HEK293 (cell line): Measurements from ENCODE around the gene GRID2.

Experiments
- CTCF ChIA-PET: fragments of 350-600 bp; formaldehyde crosslinking; extraction: SDS; loops from one replicate; lab custom pipeline; 2021; ENCODE audit warnings: antibody characterized with exemption; lab: Yijun Ruan, JAX
- POLR2A ChIA-PET: fragments of 300-600 bp; formaldehyde crosslinking; extraction: SDS; loops from one replicate; lab custom pipeline; 2020; ENCODE audit warnings: antibody characterized with exemption, inconsistent platforms; lab: Yijun Ruan, JAX
- H3K27ac ChIP-seq: fragments of 200-500 bp; sonication (Bioruptor generic); 2 replicates; pipeline ENCODE4 v1.5.1; 2014; ENCODE audit warnings: low read depth, low read length, control low read depth, inconsistent platforms; ENCODE audit errors: extremely low read depth
- H3K36me3 ChIP-seq, 2 experiments: fragments of 200-500 bp in 1 of 2; sonication (Bioruptor generic) in 1 of 2; 1 replicate in 1 of 2; 2 replicates in 1 of 2; pipeline ENCODE4 v1.5.1; 2014 to 2017; ENCODE audit warnings: inconsistent platforms in 2 of 2, low read length in 2 of 2; ENCODE audit not compliant: control insufficient read depth in 2 of 2, insufficient read depth in 1 of 2
- H3K4me1 ChIP-seq: fragments of 200-500 bp; sonication (Bioruptor generic); 2 replicates; pipeline ENCODE4 v1.5.1; 2014; ENCODE audit warnings: mild to moderate bottlenecking, low read length, inconsistent platforms; ENCODE audit not compliant: control insufficient read depth, insufficient read depth
- H3K4me3 ChIP-seq: 2 replicates; pipeline ENCODE4 v1.5.1; 2011; ENCODE audit warnings: low read depth, mild to moderate bottlenecking, control low read depth, low read length, moderate library complexity
- H3K9me3 ChIP-seq: fragments of 200-500 bp; sonication (Bioruptor generic); 2 replicates; pipeline ENCODE4 v1.5.1; 2014; ENCODE audit warnings: low read depth, low read length, inconsistent platforms; ENCODE audit not compliant: control insufficient read depth, insufficient read depth
- BCL11B ChIP-seq: fragments of 450-650 bp; formaldehyde crosslinking; IDR thresholded peaks from 2 replicates; pipeline ENCODE4 v1.5.1; 2016; ENCODE audit warnings: low read depth, missing biosample characterization, missing genetic modification characterization
- BCL6B ChIP-seq: fragments of 450-650 bp; formaldehyde crosslinking; IDR thresholded peaks from 2 replicates; pipeline ENCODE4 v1.5.1; 2017; ENCODE audit warnings: missing biosample characterization, missing genetic modification characterization
- GLI4 ChIP-seq: fragments of 450-650 bp; formaldehyde crosslinking; IDR thresholded peaks from 2 replicates; pipeline ENCODE4 v1.5.1; 2016; ENCODE audit warnings: missing biosample characterization, missing genetic modification characterization
- HOXA7 ChIP-seq: sonication (generic); formaldehyde crosslinking; IDR thresholded peaks from 2 replicates; pipeline ENCODE4 v1.8.1; 2022; ENCODE audit warnings: missing genetic modification reagents, borderline replicate concordance
- HOXC10 ChIP-seq: sonication (generic); formaldehyde crosslinking; IDR thresholded peaks from 2 replicates; pipeline ENCODE4 v1.8.1; 2023; ENCODE audit warnings: mild to moderate bottlenecking, missing genetic modification reagents
- HOXD13 ChIP-seq: sonication (generic); formaldehyde crosslinking; IDR thresholded peaks from 2 replicates; pipeline ENCODE4 v1.8.0; 2022; ENCODE audit warnings: missing genetic modification reagents, borderline replicate concordance
- IKZF3 ChIP-seq: fragments of 450-650 bp; IDR thresholded peaks from 2 replicates; pipeline ENCODE4 v1.5.0; 2018; ENCODE audit warnings: missing biosample characterization, mild to moderate bottlenecking, missing genetic modification characterization, moderate library complexity
- INSM2 ChIP-seq: fragments of 450-650 bp; formaldehyde crosslinking; IDR thresholded peaks from 2 replicates; pipeline ENCODE4 v1.5.1; 2016; ENCODE audit warnings: missing biosample characterization, missing genetic modification characterization
- SCRT2 ChIP-seq: fragments of 450-650 bp; formaldehyde crosslinking; IDR thresholded peaks from 2 replicates; pipeline ENCODE4 v1.5.1; 2016; ENCODE audit warnings: missing biosample characterization, missing genetic modification characterization
- SETDB1 ChIP-seq: IDR thresholded peaks from one replicate; pipeline ENCODE4 v1.6.1; 2017; ENCODE audit warnings: mild to moderate bottlenecking, low read length, moderate library complexity, mixed read lengths; ENCODE audit not compliant: insufficient read length
- ZNF132 ChIP-seq: fragments of 450-650 bp; formaldehyde crosslinking; IDR thresholded peaks from 2 replicates; pipeline ENCODE4 v1.5.1; 2017; ENCODE audit warnings: missing biosample characterization, missing genetic modification characterization, borderline replicate concordance
- ZNF155 ChIP-seq: fragments of 450-650 bp; formaldehyde crosslinking; IDR thresholded peaks from 2 replicates; pipeline ENCODE4 v1.5.1; 2016; ENCODE audit warnings: missing biosample characterization, missing genetic modification characterization
- ZNF202 ChIP-seq: fragments of 450-650 bp; formaldehyde crosslinking; IDR thresholded peaks from 2 replicates; pipeline ENCODE4 v1.5.1; 2016; ENCODE audit warnings: missing biosample characterization, missing genetic modification characterization, borderline replicate concordance
- ZNF324 ChIP-seq: fragments of 450-650 bp; formaldehyde crosslinking; IDR thresholded peaks from 2 replicates; pipeline ENCODE4 v1.5.1; 2016; ENCODE audit warnings: missing biosample characterization, missing genetic modification characterization
- ZNF473 ChIP-seq: fragments of 450-650 bp; formaldehyde crosslinking; IDR thresholded peaks from 2 replicates; pipeline ENCODE4 v1.5.1; 2017; ENCODE audit warnings: missing biosample characterization, missing genetic modification characterization
- ZNF501 ChIP-seq: fragments of 450-650 bp; formaldehyde crosslinking; IDR thresholded peaks from 2 replicates; pipeline ENCODE4 v1.5.1; 2016; ENCODE audit warnings: missing biosample characterization, missing genetic modification characterization
- ZNF658 ChIP-seq: fragments of 450-650 bp; formaldehyde crosslinking; IDR thresholded peaks from 2 replicates; pipeline ENCODE4; 2016; ENCODE audit warnings: missing biosample characterization, missing genetic modification characterization
- ZNF664 ChIP-seq: fragments of 450-650 bp; formaldehyde crosslinking; IDR thresholded peaks from 2 replicates; pipeline ENCODE4 v1.5.1; 2016; ENCODE audit warnings: missing biosample characterization, missing genetic modification characterization
- ZNF707 ChIP-seq: fragments of 450-650 bp; formaldehyde crosslinking; IDR thresholded peaks from 2 replicates; pipeline ENCODE4 v1.5.1; 2016; ENCODE audit warnings: missing biosample characterization, missing genetic modification characterization
- ZNF792 ChIP-seq: fragments of 450-650 bp; formaldehyde crosslinking; IDR thresholded peaks from 2 replicates; pipeline ENCODE4 v1.5.1; 2016; ENCODE audit warnings: missing biosample characterization, missing genetic modification characterization
- ZSCAN23 ChIP-seq: fragments of 450-650 bp; formaldehyde crosslinking; IDR thresholded peaks from 2 replicates; pipeline ENCODE4 v1.5.1; 2016; ENCODE audit warnings: missing biosample characterization, missing genetic modification characterization
- TF ChIP-seq, protein P1 (sequence below): fragments of 450-650 bp; formaldehyde crosslinking; IDR thresholded peaks from 2 replicates; pipeline ENCODE4 v1.5.1; 2016; ENCODE audit warnings: missing biosample characterization, missing genetic modification characterization, low read depth
- TF ChIP-seq, protein P2 (sequence below): fragments of 450-650 bp; formaldehyde crosslinking; IDR thresholded peaks from 2 replicates; pipeline ENCODE4 v1.5.1; 2017; ENCODE audit warnings: missing biosample characterization, missing genetic modification characterization
- TF ChIP-seq, protein P3 (sequence below): fragments of 450-650 bp; formaldehyde crosslinking; IDR thresholded peaks from 2 replicates; pipeline ENCODE4 v1.5.1; 2016; ENCODE audit warnings: missing biosample characterization, missing genetic modification characterization
- TF ChIP-seq, protein P4 (sequence below): fragments of 450-650 bp; formaldehyde crosslinking; IDR thresholded peaks from 2 replicates; pipeline ENCODE4 v1.5.1; 2016; ENCODE audit warnings: missing biosample characterization, missing genetic modification characterization

GRID2 gene

DNA sequence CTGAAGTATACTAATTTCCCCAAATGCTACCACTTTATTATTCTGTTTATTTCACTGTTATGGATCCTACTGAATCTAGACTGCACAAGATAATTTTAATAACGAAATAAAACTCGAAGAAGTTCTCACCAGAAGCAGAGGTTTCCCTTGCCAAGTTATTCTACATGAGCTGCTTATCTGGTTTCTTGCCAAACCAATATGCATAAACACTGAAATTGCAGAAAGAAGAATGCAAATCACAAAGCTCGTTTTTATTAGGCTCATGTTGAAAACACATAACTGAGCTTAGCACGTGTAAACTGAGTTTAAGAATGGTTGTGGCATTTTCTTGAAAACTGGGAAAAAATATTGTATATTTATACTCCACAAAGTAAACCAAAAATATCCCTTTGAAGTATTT, 35.9 kb downstream of the GRID2 start:
- Histone ChIP-seq H3K36me3 (no peaks in the 10 kb centered on the region), H3K4me1 (no peaks in the 10 kb centered on the region), H3K4me3 (no peak overlapping the region), H3K27ac (no peak overlapping the region), H3K9me3 (no peaks in the 10 kb centered on the region)
- ChIA-PET POLR2A (no interaction called here), CTCF (interaction anchor here (0.6 kb wide), 2 partner anchors 38 to 56 kb away, joined by 3 read pairs; no protein-coding TSS in a partner anchor)
- no peak for TF ChIP-seq IKZF3 (tag by site-specific recombination)
- no peak for TF ChIP-seq SETDB1
- TF ChIP-seq ZSCAN23, result no peak
- TF ChIP-seq HOXD13 (CRISPR knock-in tag), result no peak
- TF ChIP-seq, protein P1, sequence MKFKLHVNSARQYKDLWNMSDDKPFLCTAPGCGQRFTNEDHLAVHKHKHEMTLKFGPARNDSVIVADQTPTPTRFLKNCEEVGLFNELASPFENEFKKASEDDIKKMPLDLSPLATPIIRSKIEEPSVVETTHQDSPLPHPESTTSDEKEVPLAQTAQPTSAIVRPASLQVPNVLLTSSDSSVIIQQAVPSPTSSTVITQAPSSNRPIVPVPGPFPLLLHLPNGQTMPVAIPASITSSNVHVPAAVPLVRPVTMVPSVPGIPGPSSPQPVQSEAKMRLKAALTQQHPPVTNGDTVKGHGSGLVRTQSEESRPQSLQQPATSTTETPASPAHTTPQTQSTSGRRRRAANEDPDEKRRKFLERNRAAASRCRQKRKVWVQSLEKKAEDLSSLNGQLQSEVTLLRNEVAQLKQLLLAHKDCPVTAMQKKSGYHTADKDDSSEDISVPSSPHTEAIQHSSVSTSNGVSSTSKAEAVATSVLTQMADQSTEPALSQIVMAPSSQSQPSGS (tag by site-specific recombination), result no peak

- no peak overlapping the region for H3K27ac ChIP-seq
- H3K9me3 ChIP-seq, result no peaks in the 10 kb centered on the region
- no peaks in the 10 kb centered on the region for H3K4me1 ChIP-seq
- no peaks in the 10 kb centered on the region for H3K36me3 ChIP-seq
- ChIA-PET CTCF (no interaction called here), POLR2A (no interaction called here)
- H3K4me3 ChIP-seq, result no peak overlapping the region
- TF ChIP-seq INSM2 (tag by site-specific recombination), result no peak
- TF ChIP-seq BCL6B (tag by site-specific recombination), result no peak
- no peak for TF ChIP-seq ZNF658 (tag by site-specific recombination)
- TF ChIP-seq SCRT2 (tag by site-specific recombination), result no peak
- TF ChIP-seq ZNF707 (tag by site-specific recombination), result no peak
- no peak for TF ChIP-seq ZNF324 (tag by site-specific recombination)
- TF ChIP-seq ZNF155 (tag by site-specific recombination), result no peak
- no peak for TF ChIP-seq ZNF202 (tag by site-specific recombination)
- no peak for TF ChIP-seq ZNF473
Measured at GRCh38 chr4:92344216-92344615, 40.5 kb downstream of the GRID2 start.

DNA sequence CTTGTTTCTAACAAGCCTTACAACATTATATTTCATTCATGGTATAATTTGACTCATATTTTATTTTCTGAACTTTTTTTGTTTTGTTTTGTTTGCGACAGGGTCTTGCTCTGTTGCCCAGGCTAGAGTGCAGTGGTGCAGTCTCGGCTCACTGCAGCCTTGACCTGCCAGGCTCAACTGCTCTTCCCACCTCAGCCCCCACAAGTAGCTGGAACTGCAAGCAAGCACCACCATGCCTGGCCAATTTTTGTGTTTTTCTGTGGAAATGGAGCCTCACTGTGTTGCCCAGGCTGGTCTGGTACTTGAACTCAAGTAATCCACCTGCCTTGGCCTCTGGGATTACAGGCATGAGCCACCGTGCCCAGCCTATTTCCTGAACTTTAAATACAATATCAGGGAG, 42.5 kb downstream of the GRID2 start:
- no peaks in the 10 kb centered on the region for H3K4me1 ChIP-seq
- H3K27ac ChIP-seq, result no peak overlapping the region
- no peaks in the 10 kb centered on the region for H3K9me3 ChIP-seq
- ChIA-PET CTCF (no interaction called here), POLR2A (no interaction called here)
- no peak overlapping the region for H3K4me3 ChIP-seq
- no peaks in the 10 kb centered on the region for H3K36me3 ChIP-seq
- TF ChIP-seq, protein P2, sequence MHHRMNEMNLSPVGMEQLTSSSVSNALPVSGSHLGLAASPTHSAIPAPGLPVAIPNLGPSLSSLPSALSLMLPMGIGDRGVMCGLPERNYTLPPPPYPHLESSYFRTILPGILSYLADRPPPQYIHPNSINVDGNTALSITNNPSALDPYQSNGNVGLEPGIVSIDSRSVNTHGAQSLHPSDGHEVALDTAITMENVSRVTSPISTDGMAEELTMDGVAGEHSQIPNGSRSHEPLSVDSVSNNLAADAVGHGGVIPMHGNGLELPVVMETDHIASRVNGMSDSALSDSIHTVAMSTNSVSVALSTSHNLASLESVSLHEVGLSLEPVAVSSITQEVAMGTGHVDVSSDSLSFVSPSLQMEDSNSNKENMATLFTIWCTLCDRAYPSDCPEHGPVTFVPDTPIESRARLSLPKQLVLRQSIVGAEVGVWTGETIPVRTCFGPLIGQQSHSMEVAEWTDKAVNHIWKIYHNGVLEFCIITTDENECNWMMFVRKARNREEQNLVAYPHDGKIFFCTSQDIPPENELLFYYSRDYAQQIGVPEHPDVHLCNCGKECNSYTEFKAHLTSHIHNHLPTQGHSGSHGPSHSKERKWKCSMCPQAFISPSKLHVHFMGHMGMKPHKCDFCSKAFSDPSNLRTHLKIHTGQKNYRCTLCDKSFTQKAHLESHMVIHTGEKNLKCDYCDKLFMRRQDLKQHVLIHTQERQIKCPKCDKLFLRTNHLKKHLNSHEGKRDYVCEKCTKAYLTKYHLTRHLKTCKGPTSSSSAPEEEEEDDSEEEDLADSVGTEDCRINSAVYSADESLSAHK (tag by site-specific recombination), result no peak
- no peak for TF ChIP-seq ZNF664 (tag by site-specific recombination)
- TF ChIP-seq ZNF501 (tag by site-specific recombination), result no peak
- TF ChIP-seq BCL11B (tag by site-specific recombination), result no peak
- TF ChIP-seq, protein P3, sequence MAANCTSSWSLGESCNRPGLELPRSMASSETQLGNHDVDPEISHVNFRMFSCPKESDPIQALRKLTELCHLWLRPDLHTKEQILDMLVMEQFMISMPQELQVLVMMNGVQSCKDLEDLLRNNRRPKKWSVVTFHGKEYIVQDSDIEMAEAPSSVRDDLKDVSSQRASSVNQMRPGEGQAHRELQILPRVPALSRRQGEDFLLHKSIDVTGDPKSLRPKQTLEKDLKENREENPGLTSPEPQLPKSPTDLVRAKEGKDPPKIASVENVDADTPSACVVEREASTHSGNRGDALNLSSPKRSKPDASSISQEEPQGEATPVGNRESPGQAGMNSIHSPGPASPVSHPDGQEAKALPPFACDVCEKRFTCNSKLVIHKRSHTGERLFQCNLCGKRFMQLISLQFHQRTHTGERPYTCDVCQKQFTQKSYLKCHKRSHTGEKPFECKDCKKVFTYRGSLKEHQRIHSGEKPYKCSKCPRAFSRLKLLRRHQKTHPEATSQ (tag by site-specific recombination), result no peak
- TF ChIP-seq ZNF792 (tag by site-specific recombination), result no peak
- no peak for TF ChIP-seq ZNF132 (tag by site-specific recombination)
- no peak for TF ChIP-seq HOXA7 (CRISPR knock-in tag)
- no peak for TF ChIP-seq GLI4 (tag by site-specific recombination)
- no peak for TF ChIP-seq HOXC10
- TF ChIP-seq, protein P4, sequence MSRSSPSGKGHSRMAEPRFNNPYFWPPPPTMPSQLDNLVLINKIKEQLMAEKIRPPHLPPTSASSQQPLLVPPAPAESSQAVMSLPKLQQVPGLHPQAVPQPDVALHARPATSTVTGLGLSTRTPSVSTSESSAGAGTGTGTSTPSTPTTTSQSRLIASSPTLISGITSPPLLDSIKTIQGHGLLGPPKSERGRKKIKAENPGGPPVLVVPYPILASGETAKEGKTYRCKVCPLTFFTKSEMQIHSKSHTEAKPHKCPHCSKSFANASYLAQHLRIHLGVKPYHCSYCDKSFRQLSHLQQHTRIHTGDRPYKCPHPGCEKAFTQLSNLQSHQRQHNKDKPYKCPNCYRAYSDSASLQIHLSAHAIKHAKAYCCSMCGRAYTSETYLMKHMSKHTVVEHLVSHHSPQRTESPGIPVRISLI (tag by site-specific recombination), result no peak
